Keratinocyte (primary cell): ENCODE data around the gene ARHGAP18. TPM values are rescaled to one million over a fixed set of nuclear protein-coding genes. Genes with fewer than 3 reads are reported as not detected.

Source experiments
- DNase-seq: peaks from one replicate; pipeline ENCODE4 v3.0.0-alpha.2; 2011; ENCODE audit warnings: low read depth, missing footprints, low spot score
- FAIRE-seq: peaks from 2 replicates; lab custom pipeline; 2011; peaks lifted over from hg19 to GRCh38; lab: Jason Lieb, UNC
- H2AFZ ChIP-seq: 2 replicates; pipeline ENCODE4 v1.6.0; 2012; ENCODE audit warnings: low read length, control low read depth, inconsistent platforms; ENCODE audit not compliant: control insufficient read depth
- H3K27ac ChIP-seq: 2 replicates; pipeline ENCODE4 v1.5.1; 2011; ENCODE audit warnings: low read length; ENCODE audit not compliant: control insufficient read depth, insufficient read depth
- H3K27me3 ChIP-seq: 3 replicates; pipeline ENCODE4 v1.6.0; 2011; ENCODE audit warnings: low read length; ENCODE audit not compliant: control insufficient read depth, insufficient read depth; ENCODE audit errors: extremely low read depth
- H3K36me3 ChIP-seq, 2 experiments: 2 replicates in 1 of 2; 3 replicates in 1 of 2; pipeline ENCODE4 v1.5.1; 2011; ENCODE audit warnings: low read length in 2 of 2, mild to moderate bottlenecking in 1 of 2; ENCODE audit not compliant: control insufficient read depth in 2 of 2, insufficient read depth in 2 of 2; ENCODE audit errors: extremely low read depth in 1 of 2
- H3K4me1 ChIP-seq: 3 replicates; pipeline ENCODE4 v1.5.1; 2011; ENCODE audit warnings: low read length; ENCODE audit not compliant: control insufficient read depth, insufficient read depth; ENCODE audit errors: extremely low read depth
- H3K4me2 ChIP-seq: 3 replicates; pipeline ENCODE4 v1.6.0; 2011; ENCODE audit warnings: low read depth, low read length; ENCODE audit not compliant: control insufficient read depth, insufficient read depth; ENCODE audit errors: extremely low read depth
- H3K4me3 ChIP-seq, 3 experiments: fragments of 200-600 bp in 1 of 3; sonication (generic) in 1 of 3; 2 replicates in 2 of 3; 3 replicates in 1 of 3; pipeline ENCODE4 v1.5.1; 2011 to 2016; ENCODE audit warnings: low read length in 3 of 3, mild to moderate bottlenecking in 3 of 3, control low read depth in 2 of 3, inconsistent platforms in 1 of 3, low read depth in 1 of 3, mixed read lengths in 1 of 3, mixed run types in 1 of 3, moderate library complexity in 1 of 3; ENCODE audit not compliant: control insufficient read depth in 2 of 3, insufficient read depth in 2 of 3; ENCODE audit errors: extremely low read depth in 1 of 3
- H3K79me2 ChIP-seq: 2 replicates; pipeline ENCODE4 v1.6.0; 2012; ENCODE audit warnings: low read length; ENCODE audit not compliant: control insufficient read depth, insufficient read depth
- H3K9ac ChIP-seq: 3 replicates; pipeline ENCODE4 v1.6.0; 2011; ENCODE audit warnings: low read length; ENCODE audit not compliant: control insufficient read depth, insufficient read depth; ENCODE audit errors: extremely low read depth
- H3K9me1 ChIP-seq: 3 replicates; pipeline ENCODE4 v1.6.0; 2011; ENCODE audit warnings: low read length; ENCODE audit not compliant: control insufficient read depth, insufficient read depth; ENCODE audit errors: extremely low read depth
- H3K9me3 ChIP-seq: 2 replicates; pipeline ENCODE4 v1.5.1; 2012; ENCODE audit warnings: low read depth, low read length; ENCODE audit not compliant: control insufficient read depth
- H4K20me1 ChIP-seq: 3 replicates; pipeline ENCODE4 v1.6.0; 2011; ENCODE audit warnings: low read length; ENCODE audit not compliant: control insufficient read depth, insufficient read depth; ENCODE audit errors: extremely low read depth
- EZH2 ChIP-seq: IDR thresholded peaks from one replicate; pipeline ENCODE4 v1.6.1; 2012; ENCODE audit warnings: inconsistent platforms, mild to moderate bottlenecking, low read length, moderate library complexity
- dilution Hi-C: fragments of 300-500 bp; cut with MboI; formaldehyde crosslinking; loops from one replicate; pipeline ENCODE4 v1.7.0; 2020; ENCODE audit warnings: low sequenced_read_pairs; ENCODE audit not compliant: extremely low pct_ligation_motif_present
- polyA plus RNA-seq, 5 experiments: library from polyadenylated mRNA; depleted of rRNA in 3 of 5; stranded (reverse) in 3 of 5; stranded (forward) in 1 of 5; unstranded in 1 of 5; fragments of >200 nt; gene quantifications; 1 replicate in 1 of 5; 2 replicates in 3 of 5; 3 replicates in 1 of 5; pipeline versions ENCODE4 v1.2.1 to v1.2.3, GENCODE V29; 2011 to 2012; ENCODE audit warnings: missing spikeins in 2 of 5, low read depth in 1 of 5, low replicate concordance in 1 of 5
- TF ChIP-seq, protein P1 (sequence below), 3 experiments: IDR thresholded peaks in 1 of 3; conservative IDR thresholded peaks in 1 of 3; optimal IDR thresholded peaks in 1 of 3; 2 replicates in 2 of 3; 3 replicates in 1 of 3; pipeline versions ENCODE3 to v1.5.1; 2011; ENCODE audit warnings: low read length in 3 of 3, mild to moderate bottlenecking in 3 of 3, moderate library complexity in 2 of 3, control low read depth in 1 of 3, inconsistent platforms in 1 of 3; ENCODE audit not compliant: insufficient read depth in 2 of 3; ENCODE audit errors: extremely low read depth in 1 of 3

ARHGAP18 gene
- polyA plus RNA-seq, 1 donor (not counting 4 experiments of a cell fraction or from before 2014, with no cell fraction given) = 17.7 TPM

DNA sequence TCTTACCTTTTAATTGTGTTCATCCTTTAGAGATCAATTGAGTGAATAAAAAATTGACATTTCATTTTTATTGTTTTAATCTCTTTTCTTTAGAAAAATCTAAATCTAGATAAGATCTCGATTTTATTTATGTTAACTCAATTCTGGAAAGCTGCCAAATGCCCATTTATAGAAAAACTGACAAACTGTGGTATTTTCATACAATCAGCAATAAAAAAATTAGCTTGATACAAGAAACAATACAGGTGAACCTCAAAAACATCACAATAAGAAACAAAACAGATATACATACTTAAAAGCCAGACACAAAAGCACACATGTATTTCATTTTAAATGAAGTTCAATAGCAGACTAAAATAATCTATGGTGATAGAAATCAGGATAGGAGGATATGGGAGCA is 30.0 kb upstream of the ARHGAP18 start:
- H3K4me2 ChIP-seq = no peak overlapping the region
- DNase-seq (no peak), FAIRE-seq (no peak)
- no peaks in the 10 kb centered on the region for H4K20me1 ChIP-seq
- no peaks in the 10 kb centered on the region for H3K79me2 ChIP-seq
- no peak overlapping the region for H3K9ac ChIP-seq
- peaks cover 3% of the 10 kb centered on the region for H3K4me1 ChIP-seq
- dilution Hi-C loops = no loop called here
- H3K4me3 ChIP-seq = no peak overlapping the region
- no peak overlapping the region for H2AFZ ChIP-seq
- H3K27me3 ChIP-seq = no peaks in the 10 kb centered on the region
- TF ChIP-seq, protein P1, sequence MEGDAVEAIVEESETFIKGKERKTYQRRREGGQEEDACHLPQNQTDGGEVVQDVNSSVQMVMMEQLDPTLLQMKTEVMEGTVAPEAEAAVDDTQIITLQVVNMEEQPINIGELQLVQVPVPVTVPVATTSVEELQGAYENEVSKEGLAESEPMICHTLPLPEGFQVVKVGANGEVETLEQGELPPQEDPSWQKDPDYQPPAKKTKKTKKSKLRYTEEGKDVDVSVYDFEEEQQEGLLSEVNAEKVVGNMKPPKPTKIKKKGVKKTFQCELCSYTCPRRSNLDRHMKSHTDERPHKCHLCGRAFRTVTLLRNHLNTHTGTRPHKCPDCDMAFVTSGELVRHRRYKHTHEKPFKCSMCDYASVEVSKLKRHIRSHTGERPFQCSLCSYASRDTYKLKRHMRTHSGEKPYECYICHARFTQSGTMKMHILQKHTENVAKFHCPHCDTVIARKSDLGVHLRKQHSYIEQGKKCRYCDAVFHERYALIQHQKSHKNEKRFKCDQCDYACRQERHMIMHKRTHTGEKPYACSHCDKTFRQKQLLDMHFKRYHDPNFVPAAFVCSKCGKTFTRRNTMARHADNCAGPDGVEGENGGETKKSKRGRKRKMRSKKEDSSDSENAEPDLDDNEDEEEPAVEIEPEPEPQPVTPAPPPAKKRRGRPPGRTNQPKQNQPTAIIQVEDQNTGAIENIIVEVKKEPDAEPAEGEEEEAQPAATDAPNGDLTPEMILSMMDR (optimal IDR thresholded peaks at IDR 0.05 in 1 of 3, IDR thresholded peaks at IDR 0.05 in 1 of 3, conservative IDR thresholded peaks at IDR 0.05 in 1 of 3; ENCODE audit: extremely low read depth in 1 of 3, insufficient read depth in 2 of 3, low read length in 3 of 3) = no peak
- no peak for TF ChIP-seq EZH2
- H3K36me3 ChIP-seq = no peaks in the 10 kb centered on the region
- H3K27ac ChIP-seq = no peak overlapping the region
- H3K9me3 ChIP-seq = no peaks in the 10 kb centered on the region
- no peaks in the 10 kb centered on the region for H3K9me1 ChIP-seq

GRCh38 chr6:129736105-129736504 is 26.1 kb upstream of the ARHGAP18 start:
- H3K79me2 ChIP-seq = no peaks in the 10 kb centered on the region
- no peak overlapping the region for H2AFZ ChIP-seq
- H3K9me1 ChIP-seq = no peaks in the 10 kb centered on the region
- H3K27ac ChIP-seq = no peak overlapping the region
- no peaks in the 10 kb centered on the region for H3K27me3 ChIP-seq
- FAIRE-seq = no peak
- H3K9me3 ChIP-seq = no peaks in the 10 kb centered on the region
- DNase-seq = no peak
- no peak overlapping the region for H3K4me2 ChIP-seq
- no peaks in the 10 kb centered on the region for H3K36me3 ChIP-seq
- no peak overlapping the region for H3K4me3 ChIP-seq
- dilution Hi-C loops = no loop called here
- TF ChIP-seq, protein P1 (optimal IDR thresholded peaks at IDR 0.05 in 1 of 3, IDR thresholded peaks at IDR 0.05 in 1 of 3, conservative IDR thresholded peaks at IDR 0.05 in 1 of 3; ENCODE audit: extremely low read depth in 1 of 3, insufficient read depth in 2 of 3, low read length in 3 of 3) = no peak
- TF ChIP-seq EZH2 = no peak
- H3K4me1 ChIP-seq = peaks cover 17% of the 10 kb centered on the region
- no peak overlapping the region for H3K9ac ChIP-seq
- H4K20me1 ChIP-seq = no peaks in the 10 kb centered on the region
